WTC11 (cell line): Measurements from ENCODE around the gene BRINP1. TPM values are rescaled to one million over a fixed set of nuclear protein-coding genes. Genes with fewer than 3 reads are reported as not detected.

ENCODE experiments used
- ATAC-seq: fragments of 200-7000 bp; cut with Tn5 transposase; 2 replicates; pipeline ENCODE4 v1.10.0; 2021; ENCODE audit warnings: mild to moderate bottlenecking, moderate library complexity
- CTCF ChIA-PET: fragments of 300-600 bp; sonication (Branson Sonifier 250); formaldehyde crosslinking; loops from one replicate; lab custom pipeline; 2021; ENCODE audit warnings: antibody characterized with exemption; lab: Charles Lee
- POLR2A ChIA-PET: fragments of 350-600 bp; sonication (Branson Sonifier 250); formaldehyde crosslinking; loops from one replicate; lab custom pipeline; 2021; ENCODE audit warnings: antibody characterized with exemption; lab: Charles Lee
- DNase-seq: peaks from one replicate; pipeline ENCODE4 v3.0.0; 2021; ENCODE audit warnings: low spot score
- H3K27ac Mint-ChIP-seq: 2 replicates; pipeline ENCODE4 v1.8.0; 2021; ENCODE audit warnings: mixed read lengths
- H3K27me3 Mint-ChIP-seq: 2 replicates; pipeline ENCODE4 v1.8.0; 2021; ENCODE audit warnings: low read depth, mild to moderate bottlenecking, moderate library complexity, mixed read lengths
- H3K36me3 Mint-ChIP-seq: 2 replicates; pipeline ENCODE4 v1.8.0; 2021; ENCODE audit warnings: mixed read lengths
- H3K4me1 Mint-ChIP-seq: 2 replicates; pipeline ENCODE4 v1.8.0; 2022; ENCODE audit warnings: mixed read lengths
- H3K4me3 Mint-ChIP-seq: 2 replicates; pipeline ENCODE4 v1.8.0; 2021; ENCODE audit warnings: mild to moderate bottlenecking, moderate library complexity, mixed read lengths
- H3K9me3 Mint-ChIP-seq: 2 replicates; pipeline ENCODE4 v1.8.0; 2021; ENCODE audit warnings: mixed read lengths
- ATF1 ChIP-seq: sonication (generic); formaldehyde crosslinking; IDR thresholded peaks from 2 replicates; pipeline ENCODE4 v1.8.1; 2023; ENCODE audit warnings: mild to moderate bottlenecking, moderate library complexity, missing genetic modification reagents
- ETV6 ChIP-seq: sonication (generic); formaldehyde crosslinking; IDR thresholded peaks from 2 replicates; pipeline ENCODE4 v1.8.1; 2022; ENCODE audit warnings: mild to moderate bottlenecking, missing genetic modification reagents
- GABPB1 ChIP-seq: sonication (generic); formaldehyde crosslinking; IDR thresholded peaks from 2 replicates; pipeline ENCODE4 v1.8.1; 2023; ENCODE audit warnings: mild to moderate bottlenecking, missing genetic modification reagents
- GTF2I ChIP-seq: fragments of 250-450 bp; sonication (Bioruptor Pico); conservative IDR thresholded peaks from 2 replicates; pipeline ENCODE4 v1.4.0; 2021; ENCODE audit warnings: mild to moderate bottlenecking
- HMGA2 ChIP-seq: fragments of 250-450 bp; sonication (Bioruptor Pico); IDR thresholded peaks from 2 replicates; pipeline ENCODE4 v1.4.0; 2021; ENCODE audit warnings: mild to moderate bottlenecking, moderate library complexity
- KAT7 ChIP-seq: sonication (generic); formaldehyde crosslinking; IDR thresholded peaks from 2 replicates; pipeline ENCODE4 v1.8.1; 2023; ENCODE audit warnings: missing genetic modification reagents, mild to moderate bottlenecking, borderline replicate concordance
- NR1H2 ChIP-seq: sonication (generic); formaldehyde crosslinking; IDR thresholded peaks from 2 replicates; pipeline ENCODE4 v1.9.0; 2021; ENCODE audit warnings: mild to moderate bottlenecking, moderate library complexity, missing genetic modification reagents
- NR2C2 ChIP-seq: sonication (generic); formaldehyde crosslinking; IDR thresholded peaks from 2 replicates; pipeline ENCODE4 v1.8.0; 2022; ENCODE audit warnings: mild to moderate bottlenecking, missing genetic modification reagents
- RELA ChIP-seq: sonication (generic); formaldehyde crosslinking; IDR thresholded peaks from 2 replicates; pipeline ENCODE4 v1.8.1; 2022; ENCODE audit warnings: missing genetic modification reagents, mild to moderate bottlenecking, borderline replicate concordance
- RORB ChIP-seq: fragments of 250-450 bp; sonication (Bioruptor Pico); IDR thresholded peaks from 2 replicates; pipeline ENCODE4 v1.9.0; 2021; ENCODE audit warnings: mild to moderate bottlenecking
- SOX15 ChIP-seq: fragments of 250-450 bp; sonication (Bioruptor Pico); IDR thresholded peaks from 2 replicates; pipeline ENCODE4 v1.9.0; 2021; ENCODE audit warnings: mild to moderate bottlenecking
- TP53 ChIP-seq: sonication (generic); formaldehyde crosslinking; IDR thresholded peaks from 2 replicates; pipeline ENCODE4 v1.8.1; 2023; ENCODE audit warnings: mild to moderate bottlenecking, missing genetic modification reagents
- ZBTB21 ChIP-seq: sonication (generic); formaldehyde crosslinking; IDR thresholded peaks from 2 replicates; pipeline ENCODE4 v1.8.1; 2023; ENCODE audit warnings: mild to moderate bottlenecking, missing genetic modification reagents, borderline replicate concordance
- ZNF219 ChIP-seq: sonication (generic); formaldehyde crosslinking; IDR thresholded peaks from 2 replicates; pipeline ENCODE4 v1.8.0; 2023; ENCODE audit warnings: missing genetic modification reagents, mild to moderate bottlenecking, borderline replicate concordance
- ZNF232 ChIP-seq: sonication (generic); formaldehyde crosslinking; IDR thresholded peaks from 2 replicates; pipeline ENCODE4 v1.8.0; 2022; ENCODE audit warnings: mild to moderate bottlenecking, missing genetic modification reagents
- ZNF416 ChIP-seq: fragments of 250-450 bp; sonication (Bioruptor Pico); IDR thresholded peaks from 2 replicates; pipeline ENCODE4 v1.9.0; 2021; ENCODE audit warnings: mild to moderate bottlenecking, inconsistent platforms
- total RNA-seq: library from RNA; stranded (reverse); gene quantifications from 3 replicates; pipeline ENCODE4 v1.2.3, GENCODE V29; 2021
- TF ChIP-seq, protein P1 (sequence below): fragments of 250-450 bp; sonication (Bioruptor Pico); conservative IDR thresholded peaks from 2 replicates; pipeline ENCODE4 v1.9.0; 2021; ENCODE audit warnings: mild to moderate bottlenecking
- TF ChIP-seq, protein P2 (sequence below): sonication (generic); formaldehyde crosslinking; IDR thresholded peaks from 2 replicates; pipeline ENCODE4 v1.8.1; 2023; ENCODE audit warnings: mild to moderate bottlenecking, missing genetic modification reagents, moderate library complexity
- TF ChIP-seq, protein P3 (sequence below): sonication (generic); formaldehyde crosslinking; IDR thresholded peaks from 2 replicates; pipeline ENCODE4 v1.8.0; 2022; ENCODE audit warnings: mild to moderate bottlenecking, missing genetic modification reagents
- TF ChIP-seq, protein P4 (sequence below): sonication (generic); formaldehyde crosslinking; IDR thresholded peaks from 2 replicates; pipeline ENCODE4 v1.8.0; 2022; ENCODE audit warnings: missing genetic modification reagents

Gene BRINP1
- total RNA-seq, 1 experiment from 2014 or later = 19.5 TPM

DNA sequence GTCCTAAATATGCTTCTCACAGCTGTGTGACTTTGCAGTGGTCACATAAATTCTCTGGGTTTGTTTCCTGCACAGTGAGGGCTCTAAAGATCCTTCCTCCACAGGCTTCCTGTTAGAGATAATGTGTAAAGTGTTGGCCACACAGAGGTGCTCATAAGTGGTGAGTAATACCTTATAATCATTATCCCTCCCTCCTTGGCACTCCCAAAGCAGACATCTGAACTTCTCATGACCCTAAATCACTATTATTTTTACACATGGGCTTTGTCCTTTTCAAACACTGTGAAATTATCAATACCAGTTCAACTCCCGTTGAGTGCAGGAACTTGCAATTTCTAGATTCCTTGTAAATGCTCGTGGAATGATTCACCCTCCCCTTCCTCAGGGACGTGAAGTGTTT lies 100.2 kb downstream of the BRINP1 start:
- no peak overlapping the region for H3K4me3 Mint-ChIP-seq
- no peak for TF ChIP-seq ZNF232
- TF ChIP-seq, protein P1, sequence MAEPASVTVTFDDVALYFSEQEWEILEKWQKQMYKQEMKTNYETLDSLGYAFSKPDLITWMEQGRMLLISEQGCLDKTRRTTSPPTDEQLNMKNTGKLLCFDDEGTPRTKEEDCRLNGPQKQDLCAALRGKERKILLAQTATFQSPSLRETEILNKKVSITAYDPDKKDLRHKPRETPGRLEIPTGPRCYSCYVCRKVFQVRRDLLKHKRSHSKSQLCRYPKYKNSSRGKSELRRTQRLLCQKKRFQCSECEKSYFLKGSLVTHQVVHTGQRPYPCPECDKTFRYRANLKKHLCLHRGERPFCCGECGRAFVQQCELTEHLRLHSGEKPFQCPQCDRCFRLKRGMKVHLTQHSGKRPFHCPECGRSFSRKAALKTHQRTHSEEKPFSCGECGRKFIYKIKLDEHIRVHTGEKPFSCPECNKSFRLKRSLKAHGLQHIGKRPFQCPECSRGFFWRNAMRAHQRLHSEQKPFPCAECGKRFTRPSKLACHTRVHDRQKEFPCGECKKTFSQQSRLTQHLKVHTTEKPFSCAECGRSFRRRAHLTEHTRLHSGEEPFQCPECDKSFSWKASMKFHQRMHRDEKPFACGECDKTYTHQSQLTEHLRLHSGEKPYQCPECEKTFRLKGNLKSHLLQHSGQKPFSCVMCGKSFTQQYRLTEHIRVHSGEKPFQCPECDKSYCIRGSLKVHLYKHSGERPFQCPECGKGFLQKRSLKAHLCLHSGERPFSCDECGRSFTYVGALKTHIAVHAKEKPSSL (CRISPR knock-in tag) = no peak
- TF ChIP-seq, all 79 proteins: peak for 0
- no peak for DNase-seq
- CTCF ChIA-PET = no interaction called here
- POLR2A ChIA-PET = no interaction called here
- H3K27me3 Mint-ChIP-seq = no peaks in the 10 kb centered on the region
- no peaks in the 10 kb centered on the region for H3K9me3 Mint-ChIP-seq
- peaks cover 40% of the 10 kb centered on the region for H3K4me1 Mint-ChIP-seq
- no peak overlapping the region for H3K27ac Mint-ChIP-seq
- ATAC-seq = no peak
- H3K36me3 Mint-ChIP-seq = no peaks in the 10 kb centered on the region

DNA sequence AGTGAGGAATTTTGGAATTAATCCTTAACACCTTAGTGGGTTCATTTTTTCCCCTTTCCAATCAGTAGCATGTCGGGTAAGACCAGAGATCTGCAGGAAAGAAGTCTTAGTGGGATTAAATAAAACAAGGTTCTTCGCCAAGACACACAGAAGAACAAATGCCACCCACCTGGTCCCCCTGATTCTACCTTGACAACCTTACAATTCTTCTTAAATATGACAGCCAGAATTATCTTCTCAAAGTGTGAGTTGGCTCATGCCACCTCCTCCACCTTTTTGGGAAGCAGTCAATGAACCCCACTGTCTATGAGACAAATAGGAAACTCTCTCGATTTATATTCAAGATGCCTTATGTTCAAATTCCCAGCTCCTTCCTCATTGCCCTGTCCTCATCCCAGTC lies 105.1 kb downstream of the BRINP1 start:
- no peaks in the 10 kb centered on the region for H3K9me3 Mint-ChIP-seq
- TF ChIP-seq HMGA2 (no peak), ZNF416 (no peak), NR1H2 (CRISPR knock-in tag) (no peak), ZNF219 (no peak)
- TF ChIP-seq, protein P2, sequence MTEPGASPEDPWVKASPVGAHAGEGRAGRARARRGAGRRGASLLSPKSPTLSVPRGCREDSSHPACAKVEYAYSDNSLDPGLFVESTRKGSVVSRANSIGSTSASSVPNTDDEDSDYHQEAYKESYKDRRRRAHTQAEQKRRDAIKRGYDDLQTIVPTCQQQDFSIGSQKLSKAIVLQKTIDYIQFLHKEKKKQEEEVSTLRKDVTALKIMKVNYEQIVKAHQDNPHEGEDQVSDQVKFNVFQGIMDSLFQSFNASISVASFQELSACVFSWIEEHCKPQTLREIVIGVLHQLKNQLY (CRISPR knock-in tag) = no peak
- TF ChIP-seq, protein P3, sequence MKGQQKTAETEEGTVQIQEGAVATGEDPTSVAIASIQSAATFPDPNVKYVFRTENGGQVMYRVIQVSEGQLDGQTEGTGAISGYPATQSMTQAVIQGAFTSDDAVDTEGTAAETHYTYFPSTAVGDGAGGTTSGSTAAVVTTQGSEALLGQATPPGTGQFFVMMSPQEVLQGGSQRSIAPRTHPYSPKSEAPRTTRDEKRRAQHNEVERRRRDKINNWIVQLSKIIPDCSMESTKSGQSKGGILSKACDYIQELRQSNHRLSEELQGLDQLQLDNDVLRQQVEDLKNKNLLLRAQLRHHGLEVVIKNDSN (CRISPR knock-in tag) = no peak
- TF ChIP-seq, protein P4, sequence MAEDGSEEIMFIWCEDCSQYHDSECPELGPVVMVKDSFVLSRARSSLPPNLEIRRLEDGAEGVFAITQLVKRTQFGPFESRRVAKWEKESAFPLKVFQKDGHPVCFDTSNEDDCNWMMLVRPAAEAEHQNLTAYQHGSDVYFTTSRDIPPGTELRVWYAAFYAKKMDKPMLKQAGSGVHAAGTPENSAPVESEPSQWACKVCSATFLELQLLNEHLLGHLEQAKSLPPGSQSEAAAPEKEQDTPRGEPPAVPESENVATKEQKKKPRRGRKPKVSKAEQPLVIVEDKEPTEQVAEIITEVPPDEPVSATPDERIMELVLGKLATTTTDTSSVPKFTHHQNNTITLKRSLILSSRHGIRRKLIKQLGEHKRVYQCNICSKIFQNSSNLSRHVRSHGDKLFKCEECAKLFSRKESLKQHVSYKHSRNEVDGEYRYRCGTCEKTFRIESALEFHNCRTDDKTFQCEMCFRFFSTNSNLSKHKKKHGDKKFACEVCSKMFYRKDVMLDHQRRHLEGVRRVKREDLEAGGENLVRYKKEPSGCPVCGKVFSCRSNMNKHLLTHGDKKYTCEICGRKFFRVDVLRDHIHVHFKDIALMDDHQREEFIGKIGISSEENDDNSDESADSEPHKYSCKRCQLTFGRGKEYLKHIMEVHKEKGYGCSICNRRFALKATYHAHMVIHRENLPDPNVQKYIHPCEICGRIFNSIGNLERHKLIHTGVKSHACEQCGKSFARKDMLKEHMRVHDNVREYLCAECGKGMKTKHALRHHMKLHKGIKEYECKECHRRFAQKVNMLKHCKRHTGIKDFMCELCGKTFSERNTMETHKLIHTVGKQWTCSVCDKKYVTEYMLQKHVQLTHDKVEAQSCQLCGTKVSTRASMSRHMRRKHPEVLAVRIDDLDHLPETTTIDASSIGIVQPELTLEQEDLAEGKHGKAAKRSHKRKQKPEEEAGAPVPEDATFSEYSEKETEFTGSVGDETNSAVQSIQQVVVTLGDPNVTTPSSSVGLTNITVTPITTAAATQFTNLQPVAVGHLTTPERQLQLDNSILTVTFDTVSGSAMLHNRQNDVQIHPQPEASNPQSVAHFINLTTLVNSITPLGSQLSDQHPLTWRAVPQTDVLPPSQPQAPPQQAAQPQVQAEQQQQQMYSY (CRISPR knock-in tag) = no peak
- TF ChIP-seq, all 79 proteins: peak for 0
- peaks cover 22% of the 10 kb centered on the region for H3K4me1 Mint-ChIP-seq
- ChIA-PET CTCF (no interaction called here), POLR2A (no interaction called here)
- H3K27ac Mint-ChIP-seq = no peak overlapping the region; the same call in 1 of the 2 replicates
- H3K4me3 Mint-ChIP-seq = no peak overlapping the region
- no peaks in the 10 kb centered on the region for H3K27me3 Mint-ChIP-seq
- no peaks in the 10 kb centered on the region for H3K36me3 Mint-ChIP-seq
- no peak for ATAC-seq
- DNase-seq = no peak

DNA sequence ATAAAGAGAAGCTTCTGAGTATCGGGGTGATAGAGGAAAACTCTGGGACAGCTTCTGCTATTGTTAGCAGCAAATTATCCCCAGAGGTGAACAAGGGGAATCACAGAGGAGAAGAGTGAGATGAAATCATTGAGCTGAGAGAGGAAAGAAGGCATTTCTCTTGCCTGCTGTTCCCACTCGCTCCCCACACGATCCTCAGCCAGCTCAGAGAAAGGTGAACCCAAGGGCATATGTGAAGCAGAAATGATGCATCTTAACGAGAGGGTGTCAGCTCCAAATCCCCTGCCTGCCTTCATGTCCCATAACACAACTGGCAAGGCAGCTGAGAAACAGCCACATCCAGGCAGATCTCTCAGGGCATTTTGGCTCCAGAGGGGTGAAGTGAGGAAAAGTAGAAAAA lies 111.6 kb downstream of the BRINP1 start:
- Mint-ChIP-seq H3K9me3 (no peaks in the 10 kb centered on the region), H3K27ac (no peak overlapping the region), H3K4me1 (peaks cover 37% of the 10 kb centered on the region), H3K27me3 (no peaks in the 10 kb centered on the region), H3K4me3 (no peak overlapping the region), H3K36me3 (no peaks in the 10 kb centered on the region)
- ATAC-seq = no peak
- TF ChIP-seq RELA (CRISPR knock-in tag) (no peak), SOX15 (CRISPR knock-in tag) (no peak), ATF1 (CRISPR knock-in tag) (no peak), KAT7 (CRISPR knock-in tag) (no peak)
- ChIA-PET CTCF (no interaction called here), POLR2A (no interaction called here)
- DNase-seq = no peak

DNA sequence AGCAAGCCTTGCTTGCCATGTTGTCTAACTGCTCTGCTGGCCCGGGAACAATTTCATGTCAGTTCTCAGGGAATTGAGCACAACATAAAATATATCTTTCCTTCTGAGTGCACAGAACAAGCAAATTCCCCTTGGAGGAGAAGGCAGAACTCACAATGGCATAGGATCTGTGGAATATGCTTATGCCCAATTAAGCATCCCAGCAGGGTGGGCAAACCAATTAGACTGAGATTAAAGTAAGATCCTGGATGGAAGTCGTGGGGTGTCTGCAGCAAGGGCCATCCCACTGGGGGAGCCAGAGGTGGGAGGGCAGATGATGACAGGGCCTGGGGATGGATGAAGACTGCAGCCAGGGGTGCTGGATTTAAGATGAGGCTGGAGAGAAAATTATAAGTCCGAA lies 114.1 kb downstream of the BRINP1 start:
- DNase-seq = no peak
- Mint-ChIP-seq H3K36me3 (no peaks in the 10 kb centered on the region), H3K4me3 (no peak overlapping the region), H3K27ac (no peak overlapping the region), H3K27me3 (no peaks in the 10 kb centered on the region), H3K4me1 (peaks cover 34% of the 10 kb centered on the region), H3K9me3 (no peaks in the 10 kb centered on the region)
- no peak for ATAC-seq
- CTCF ChIA-PET = interaction anchor here (0.6 to 1.4 kb wide), 2 partner anchors 32 to 35 kb away, joined by 3 to 5 read pairs; no protein-coding TSS in a partner anchor
- POLR2A ChIA-PET = interaction anchor here (0.6 kb wide), 1 partner anchor 293 kb away, joined by 4 read pairs; no protein-coding TSS in a partner anchor
- TF ChIP-seq TP53 (no peak), NR2C2 (CRISPR knock-in tag) (no peak), ZBTB21 (no peak), GABPB1 (CRISPR knock-in tag) (no peak), GTF2I (CRISPR knock-in tag) (no peak), RORB (no peak), ETV6 (CRISPR knock-in tag) (no peak)
- TF ChIP-seq, protein P1 (CRISPR knock-in tag) = no peak
